HepG2 (cell line): ENCODE results near the gene PPM1E.

Experiments used
- ATF2 ChIP-seq: sonication (generic); formaldehyde crosslinking; IDR thresholded peaks from 2 replicates; pipeline ENCODE4 v1.4.0; 2020; ENCODE audit warnings: missing genetic modification reagents
- CTCF ChIP-seq: sonication (generic); formaldehyde crosslinking; IDR thresholded peaks from 2 replicates; pipeline ENCODE4 v1.5.0; 2020; ENCODE audit warnings: mild to moderate bottlenecking, missing genetic modification reagents, moderate library complexity
- EZH2 ChIP-seq: conservative IDR thresholded peaks from 2 replicates; pipeline ENCODE4 v1.6.1; 2012; ENCODE audit warnings: mild to moderate bottlenecking, low read depth, low read length, moderate library complexity
- GABPB1 ChIP-seq: IDR thresholded peaks from 2 replicates; pipeline ENCODE4 v1.6.1; 2016; ENCODE audit warnings: mild to moderate bottlenecking, missing genetic modification reagents, moderate library complexity, missing compliant biosample characterization
- MAFK ChIP-seq, 2 experiments: IDR thresholded peaks in 1 of 2; conservative IDR thresholded peaks in 1 of 2; 2 replicates each; pipeline ENCODE4 v1.6.1; 2011; ENCODE audit warnings: improper control_type of control experiment in 2 of 2, low read length in 2 of 2
- MIXL1 ChIP-seq: IDR thresholded peaks from 2 replicates; pipeline ENCODE4 v1.6.1; 2016
- RXRB ChIP-seq: IDR thresholded peaks from 2 replicates; pipeline ENCODE4 v1.6.1; 2016; ENCODE audit warnings: borderline replicate concordance, missing genetic modification reagents, missing compliant biosample characterization
- SP1 ChIP-seq, 2 experiments: fragments of 450-650 bp in 1 of 2; sonication (generic) in 1 of 2; formaldehyde crosslinking in 1 of 2; IDR thresholded peaks; 2 replicates each; pipeline versions ENCODE4 v1.4.0 to v1.6.1; 2016 to 2020; ENCODE audit warnings: missing genetic modification reagents in 1 of 2
- ZNF44 ChIP-seq: sonication (generic); formaldehyde crosslinking; IDR thresholded peaks from 2 replicates; pipeline ENCODE4 v1.5.1; 2020; ENCODE audit warnings: mild to moderate bottlenecking, missing genetic modification reagents
- ZNF639 ChIP-seq: conservative IDR thresholded peaks from 2 replicates; pipeline ENCODE4 v1.6.1; 2018; ENCODE audit warnings: missing genetic modification reagents

GRCh38 chr17:58831780-58832179, 76.1 kb downstream of the PPM1E start:
- no peak for TF ChIP-seq SP1 (IDR thresholded peaks at IDR 0.05)
- no peak for TF ChIP-seq SP1 (CRISPR knock-in tag; IDR thresholded peaks at IDR 0.05)
- TF ChIP-seq ATF2 (CRISPR knock-in tag), result no peak
- no peak for TF ChIP-seq CTCF (CRISPR knock-in tag)
- no peak for TF ChIP-seq MIXL1
- no peak for TF ChIP-seq GABPB1
- no peak for TF ChIP-seq MAFK (conservative IDR thresholded peaks at IDR 0.05 in 1 of 2, IDR thresholded peaks at IDR 0.05 in 1 of 2; ENCODE audit: low read length in 2 of 2)
- no peak for TF ChIP-seq EZH2
- no peak for TF ChIP-seq ZNF44 (CRISPR knock-in tag)
- no peak for TF ChIP-seq RXRB (CRISPR knock-in tag)
- TF ChIP-seq ZNF639 (CRISPR knock-in tag), result no peak
